Stimulated activated CD4-positive, alpha-beta T cell treated with anti-CD3 and anti-CD28 coated beads, Interleukin-2, amount 100 ng/mL, for 24 hours (primary cell): ENCODE data around the gene SUN2.

Experiments used
- DNase-seq, 2 donors: peaks; one replicate each; pipeline ENCODE4 v3.0.0-alpha.2; 2020

The SUN2 gene

DNA sequence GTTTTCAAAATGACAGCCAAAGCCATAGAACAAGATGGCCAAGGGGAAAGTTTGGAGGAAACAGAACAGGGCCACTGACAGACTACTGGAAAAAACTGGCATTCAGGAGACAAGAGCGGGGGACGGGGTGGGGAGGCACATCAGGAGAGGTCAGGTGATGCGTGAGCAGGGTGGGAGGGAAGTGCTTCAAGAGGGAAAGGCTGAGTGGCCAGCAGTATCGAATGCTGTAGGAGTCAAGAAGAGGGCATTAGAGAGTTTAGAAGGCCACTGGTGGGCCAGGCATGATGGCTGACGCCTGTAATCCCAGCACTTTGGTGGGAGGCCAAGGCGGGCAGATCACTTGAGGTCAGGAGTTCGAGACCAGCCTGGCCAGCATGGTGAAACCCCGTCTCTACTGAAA, 41.9 kb downstream of the SUN2 start:
- no peak for DNase-seq

DNA sequence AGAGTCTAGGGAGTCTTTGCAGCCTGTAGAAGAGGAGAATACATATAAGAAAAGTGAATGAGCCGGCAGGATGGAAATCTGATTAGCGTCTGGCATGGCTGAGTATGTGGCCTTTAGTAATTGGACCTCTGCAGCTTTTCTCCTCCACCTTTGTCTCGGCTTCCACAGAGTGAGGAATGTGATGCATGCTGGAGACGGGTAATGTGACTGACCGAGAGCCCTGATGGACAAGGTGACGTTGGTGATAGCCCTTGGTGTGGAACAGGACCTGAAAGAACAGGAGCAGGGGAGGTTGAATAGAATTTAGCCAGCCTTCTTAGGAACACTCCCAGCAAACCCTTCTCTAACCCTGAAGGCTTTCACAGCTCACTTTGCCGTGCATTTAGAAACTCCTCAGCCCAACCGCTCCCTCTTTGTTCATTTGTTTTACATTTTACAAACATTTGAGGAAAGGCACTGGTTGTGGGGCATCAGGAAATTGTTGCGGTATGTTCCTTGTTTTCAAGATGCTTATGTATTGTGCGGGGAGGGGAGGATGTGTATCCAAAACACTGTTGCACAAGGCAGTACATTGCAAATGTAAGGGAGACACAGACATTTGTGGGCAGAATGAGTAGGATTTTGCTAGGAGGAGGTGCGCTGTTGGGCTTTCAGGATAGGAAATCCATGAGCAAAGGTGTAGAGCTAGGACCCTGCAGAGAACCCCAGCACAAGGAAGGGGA, 43.2 kb downstream of the SUN2 start:
- DNase-seq: no peak

DNA sequence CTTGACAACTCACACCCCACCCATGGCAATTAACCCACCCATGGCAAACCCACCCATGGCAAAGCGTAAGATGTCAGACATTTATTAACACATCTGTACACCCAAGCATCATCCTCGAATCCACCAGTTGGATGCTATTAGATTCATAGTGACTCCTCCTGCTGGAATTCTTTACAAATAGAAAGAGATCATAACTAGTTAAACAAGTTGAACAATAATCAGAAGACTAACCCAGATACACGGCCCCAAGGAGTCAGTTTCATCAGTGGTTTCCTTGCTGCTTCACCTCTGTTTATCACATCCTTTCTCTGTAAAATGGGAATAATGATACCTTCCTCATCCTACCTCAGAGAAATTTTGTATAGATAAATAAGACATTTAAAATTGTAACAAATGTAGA, 44.9 kb downstream of the SUN2 start:
- no peak for DNase-seq

DNA sequence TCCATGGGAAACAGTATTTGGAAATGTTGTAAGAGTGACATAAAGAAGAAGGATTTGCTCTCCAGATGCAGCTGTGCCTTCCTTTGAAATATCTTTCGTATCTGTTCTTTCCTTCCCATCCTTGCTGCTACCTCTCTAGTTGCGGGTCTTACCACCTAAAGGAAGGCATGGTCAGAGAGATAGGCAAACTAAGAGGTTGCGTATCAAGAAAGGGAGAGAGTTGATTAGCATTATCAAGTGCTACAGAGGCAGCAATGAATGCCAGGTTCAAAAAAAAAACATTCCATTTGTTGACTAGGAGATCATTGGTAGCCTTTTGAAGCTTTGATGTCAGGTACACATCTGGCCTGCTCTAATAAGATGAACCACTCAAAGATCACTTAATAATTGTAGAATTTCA, 45.4 kb downstream of the SUN2 start:
- no peak for DNase-seq

DNA sequence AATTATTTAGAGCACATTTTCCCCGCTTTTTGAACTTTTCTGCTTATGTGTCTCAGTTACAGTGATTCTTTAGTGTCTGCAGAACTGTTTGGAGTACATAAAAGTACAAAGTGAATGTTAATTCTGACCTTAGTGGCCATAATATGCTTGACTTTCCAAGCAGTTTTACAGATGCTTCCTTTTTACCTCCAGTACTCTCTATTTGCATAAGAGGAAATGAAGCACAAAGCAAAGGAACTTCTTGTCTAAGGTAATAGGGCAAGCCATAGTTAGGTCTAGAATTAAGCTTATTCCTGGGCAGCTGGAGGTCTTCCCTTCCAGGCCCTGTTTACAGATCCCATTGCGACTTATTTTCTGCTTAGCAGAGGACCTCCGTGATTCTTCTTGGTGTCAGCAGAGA, 46.5 kb downstream of the SUN2 start:
- DNase-seq: no peak

DNA sequence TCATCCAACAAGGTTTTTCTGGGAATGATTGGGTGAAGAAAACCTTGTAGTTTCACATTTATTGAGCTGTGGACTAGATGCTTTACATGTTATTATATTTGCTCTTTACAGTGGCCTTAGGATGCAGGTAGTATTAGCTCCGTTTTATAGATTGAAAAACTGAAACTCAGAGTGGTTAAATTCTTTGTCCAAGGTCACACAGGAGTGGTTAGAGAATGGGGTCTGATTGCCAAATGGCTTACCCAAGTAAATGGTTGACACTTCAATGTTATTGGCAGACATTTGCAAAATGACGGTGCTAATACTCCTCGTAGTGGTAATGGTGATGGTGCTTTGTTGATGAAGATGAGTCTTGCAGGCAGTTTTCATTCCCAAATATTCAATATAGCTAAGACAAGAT, 47.8 kb downstream of the SUN2 start:
- no peak for DNase-seq

DNA sequence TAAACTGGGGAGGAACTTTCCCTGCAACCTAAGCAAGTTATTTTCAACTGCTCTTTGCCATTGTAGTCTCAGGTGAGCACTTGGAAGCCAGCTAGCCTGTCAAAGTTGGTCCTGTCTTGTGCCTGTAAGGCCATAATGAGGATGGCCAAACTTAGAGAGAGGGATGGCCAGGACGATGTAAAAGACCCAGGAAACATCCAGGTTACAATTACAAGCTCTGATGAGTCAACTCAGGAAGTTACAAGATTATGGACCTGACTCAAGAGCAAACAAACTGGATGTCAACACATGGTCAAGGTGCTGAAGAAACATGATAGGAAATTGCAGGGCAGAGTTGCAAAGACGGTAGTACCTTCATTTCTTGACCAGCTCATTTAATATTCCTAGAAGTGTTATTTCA, 48.5 kb downstream of the SUN2 start:
- DNase-seq: no peak

DNA sequence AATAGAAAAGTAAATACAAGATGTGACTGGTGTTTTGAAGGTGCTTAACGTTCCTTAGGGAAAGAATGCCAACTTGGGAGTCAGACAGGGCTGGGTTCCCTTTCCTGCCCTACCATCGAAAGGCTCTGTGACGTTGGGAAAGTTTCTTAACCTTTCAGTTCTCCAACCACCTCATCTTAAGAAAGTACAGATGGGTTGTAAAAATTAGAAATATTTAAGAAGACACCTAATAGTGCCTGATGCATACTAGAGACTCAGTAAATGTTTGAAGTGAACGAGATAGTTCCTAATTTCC, 49.0 kb downstream of the SUN2 start:
- no peak for DNase-seq

DNA sequence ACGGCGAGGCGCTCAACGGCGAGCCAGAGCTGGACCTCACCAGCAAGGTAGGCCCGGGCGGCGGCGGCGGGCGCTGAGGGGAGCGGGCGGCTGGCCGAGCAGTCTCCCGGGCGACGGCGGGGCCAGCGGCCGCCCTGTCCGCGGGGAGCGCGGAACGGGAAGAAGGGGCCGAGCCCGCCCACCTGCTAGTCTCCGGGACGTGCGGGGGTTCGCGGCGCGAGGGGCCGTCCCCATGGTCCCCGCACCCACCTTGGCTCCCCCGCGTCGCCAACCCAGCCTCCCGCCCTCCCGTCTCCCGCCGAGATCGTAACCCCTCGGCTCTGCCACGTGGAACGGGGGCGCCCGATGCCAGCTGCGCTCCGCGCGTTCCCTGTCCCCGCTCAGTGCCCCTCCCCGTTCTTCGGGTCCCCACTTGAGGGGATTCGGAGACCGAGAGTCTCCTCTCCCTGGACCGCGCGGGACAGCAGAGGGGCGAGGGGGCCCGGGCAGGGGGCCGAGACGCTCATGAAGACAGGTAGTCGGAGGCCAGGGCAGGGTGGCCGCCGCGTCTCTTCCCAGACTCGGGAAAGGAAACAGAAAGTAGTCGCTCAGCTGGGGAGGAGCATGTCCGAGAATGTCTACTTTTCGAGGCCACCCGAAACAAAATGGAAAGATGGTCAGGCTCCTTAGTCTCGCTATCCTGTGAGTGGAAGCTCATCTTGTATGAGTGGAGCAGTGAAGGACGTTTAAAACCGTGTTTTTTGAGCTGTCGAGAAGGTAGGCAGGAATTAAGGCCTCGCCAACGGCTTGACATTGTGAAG, 49.5 kb downstream of the SUN2 start:
- DNase-seq: peak; percentile 40 to 51

DNA sequence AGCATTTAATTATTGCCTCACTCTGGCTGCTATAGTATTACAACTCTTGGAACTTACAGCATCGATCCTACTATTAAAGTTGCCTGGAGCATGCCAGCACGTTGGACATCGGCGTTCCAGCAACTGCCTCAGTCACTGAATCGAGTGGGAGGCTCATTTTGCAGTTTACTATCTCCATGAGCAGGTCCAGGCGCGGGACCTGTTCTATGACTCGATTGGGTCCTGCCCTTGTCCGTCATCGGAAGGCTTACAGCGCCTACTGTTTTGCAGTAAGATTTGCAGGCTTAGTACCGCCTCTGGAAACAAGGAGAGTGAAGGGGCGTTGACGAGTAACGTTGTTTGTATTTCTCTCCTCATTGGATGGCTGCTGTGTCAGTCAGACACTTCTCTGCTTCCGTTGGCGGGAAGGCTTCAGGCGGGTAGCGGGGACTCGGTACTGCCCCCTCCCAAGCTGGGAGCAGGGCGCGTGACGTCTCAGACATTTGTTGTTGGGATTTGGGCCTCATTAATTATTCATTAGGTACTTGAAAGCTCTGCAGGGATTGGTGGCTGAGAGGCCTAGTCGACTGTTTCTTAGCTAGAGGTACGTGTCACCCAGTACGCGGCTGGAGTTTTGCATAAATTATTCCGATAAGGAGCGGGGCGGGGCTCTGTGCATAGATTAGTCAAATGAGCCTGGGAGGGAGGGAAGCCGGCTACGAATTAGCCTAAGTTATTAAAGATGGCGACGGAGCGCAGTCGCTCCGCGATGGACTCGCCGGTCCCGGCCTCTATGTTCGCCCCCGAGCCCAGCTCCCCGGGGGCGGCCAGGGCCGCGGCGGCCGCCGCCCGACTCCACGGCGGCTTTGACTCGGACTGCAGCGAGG, 50.3 kb downstream of the SUN2 start, which contains the start of gene GTPBP1:
TSS of gene GTPBP1 (plus strand) at position 710 of the 866 bp plus-strand sequence. CDS start at position 722, 12 bp downstream.
- peak; percentile 93 to 96 for DNase-seq

DNA sequence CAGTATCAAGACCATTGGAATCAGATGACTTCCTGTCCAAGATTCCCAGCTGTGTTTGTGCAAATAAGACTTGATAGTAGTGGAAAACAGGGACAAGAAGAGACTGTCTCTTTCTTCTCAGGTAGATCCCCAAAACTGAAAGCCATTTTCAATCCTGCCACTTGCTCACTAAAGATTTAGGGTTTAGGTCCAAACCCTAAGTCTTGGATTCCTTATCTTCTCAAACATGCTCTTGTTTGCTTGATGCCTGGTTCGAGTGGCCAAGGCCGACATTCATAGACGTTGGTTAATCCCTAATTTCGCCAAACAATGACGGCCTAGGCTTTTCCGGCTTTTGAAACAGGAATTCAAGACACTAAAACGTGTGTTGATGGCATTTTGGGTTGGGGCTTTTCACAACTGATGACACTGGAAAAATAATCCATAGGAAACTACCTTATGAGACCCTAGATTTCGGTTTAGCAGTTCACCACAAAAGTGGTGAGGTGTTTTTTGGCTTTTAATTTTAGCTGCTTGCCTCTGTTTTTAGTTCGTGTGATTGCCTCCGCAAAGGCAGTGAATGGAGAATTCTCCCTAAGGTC, 51.1 kb downstream of the SUN2 start:
- DNase-seq: no peak

DNA sequence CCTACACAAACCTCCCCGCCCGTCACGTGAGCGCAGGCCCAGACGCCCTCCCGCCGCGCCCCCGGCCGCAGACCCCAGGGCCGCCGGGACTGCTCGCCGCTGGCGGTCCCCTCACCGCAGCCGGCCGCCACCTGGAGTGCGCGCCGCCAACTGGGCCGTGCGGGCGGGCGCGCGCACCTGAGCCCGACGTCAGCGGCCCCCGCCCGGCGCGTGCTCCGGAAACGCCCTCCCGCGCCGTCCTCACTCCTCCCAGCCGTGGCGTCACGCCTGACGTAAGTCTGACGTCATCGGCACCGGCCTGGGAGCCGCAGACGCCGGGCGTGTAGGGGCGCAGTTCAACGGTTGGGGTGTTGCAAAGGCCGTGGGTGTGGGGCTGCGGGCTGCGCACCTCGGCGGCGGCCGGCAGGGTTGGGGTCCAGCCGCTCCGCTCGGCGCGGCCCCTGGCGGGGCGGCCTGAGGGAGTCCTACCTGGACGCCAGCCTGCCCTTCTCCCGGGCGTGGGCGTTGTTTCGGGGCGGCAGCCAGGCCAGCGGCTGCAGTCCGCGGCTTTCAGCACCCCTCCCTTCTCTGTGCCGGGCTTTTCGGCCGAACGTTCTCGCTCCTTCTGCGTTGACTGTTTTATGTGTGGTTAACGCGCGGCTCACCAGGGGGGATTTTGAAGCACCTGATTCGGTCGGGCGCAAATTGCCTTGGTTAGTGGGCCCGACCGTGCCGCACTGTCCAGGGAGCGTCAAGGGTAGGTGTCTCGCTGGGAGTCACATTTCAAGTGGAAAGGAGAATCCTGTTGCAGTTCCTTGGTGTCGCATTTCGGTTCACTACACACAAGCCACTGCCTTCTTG, 54.8 kb downstream of the SUN2 start, which contains the start of gene JOSD1:
TSS of gene JOSD1 (minus strand) at position 155 of the 840 bp plus-strand sequence. CDS start 956 bp downstream, outside the sequence.
- peak; percentile 97 to 99 for DNase-seq

DNA sequence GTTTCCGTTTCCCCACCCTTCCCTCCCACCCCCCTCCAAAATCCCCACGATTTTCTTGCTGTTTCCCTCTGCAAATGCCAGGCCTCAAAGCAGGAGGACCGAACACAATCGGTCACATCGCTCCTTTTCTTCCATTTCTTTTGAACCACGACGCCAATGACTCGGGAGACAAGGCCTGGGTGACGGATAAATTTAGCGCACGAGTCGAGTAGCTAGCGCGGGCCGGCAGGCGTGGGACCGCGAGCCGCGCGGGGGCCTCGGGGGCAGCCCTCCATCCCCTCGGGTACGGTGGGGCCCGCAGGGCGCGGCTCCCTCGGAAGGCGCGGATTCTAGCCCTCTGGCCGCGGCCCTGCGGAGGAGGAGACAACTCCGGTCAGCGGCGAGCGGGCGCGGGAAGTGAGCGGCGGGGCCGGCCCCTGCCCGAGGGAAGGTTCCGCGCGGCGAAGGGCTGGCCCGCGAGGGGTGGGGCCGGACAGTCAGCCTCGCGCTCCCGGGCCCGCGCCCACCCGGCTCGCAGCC, 55.5 kb downstream of the SUN2 start:
- no peak for DNase-seq

DNA sequence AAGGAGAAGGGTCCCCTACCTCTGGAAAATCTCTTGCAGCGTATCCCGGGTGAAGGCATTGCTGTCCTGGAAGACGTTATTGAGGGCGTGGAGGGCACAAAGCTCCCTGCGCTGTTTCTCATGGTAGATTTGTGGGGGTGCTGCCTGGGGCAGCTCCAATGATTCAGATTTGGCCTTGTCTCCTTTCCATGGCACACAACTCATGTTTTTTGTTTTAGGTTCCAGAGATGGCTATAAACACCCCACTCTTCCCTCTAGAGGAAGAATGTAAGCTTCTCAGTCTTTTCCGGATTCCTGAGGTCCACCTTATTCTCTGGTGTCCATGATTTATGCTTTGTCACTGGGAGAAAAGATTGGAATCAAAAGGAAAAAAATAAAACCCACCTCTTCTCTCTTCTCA, 56.0 kb downstream of the SUN2 start:
- no peak for DNase-seq

DNA sequence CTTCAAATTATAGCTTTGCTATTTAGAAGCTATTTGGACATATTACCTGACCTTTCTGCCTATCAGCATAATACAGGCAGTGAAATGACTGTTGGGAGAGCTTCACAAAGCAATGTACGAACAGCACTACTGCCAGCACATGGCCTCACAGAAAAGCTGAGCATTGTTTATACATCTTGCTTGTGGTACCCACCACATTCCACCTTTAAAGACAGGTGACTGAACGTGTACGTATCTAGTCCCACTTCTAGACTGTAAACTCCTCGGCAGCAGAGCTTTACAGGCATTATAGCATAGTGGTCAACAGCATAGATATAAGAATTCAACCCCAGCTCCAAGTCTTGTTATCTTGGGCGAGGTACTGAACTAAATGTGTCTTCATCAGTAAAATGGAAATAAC, 56.7 kb downstream of the SUN2 start:
- no peak for DNase-seq

DNA sequence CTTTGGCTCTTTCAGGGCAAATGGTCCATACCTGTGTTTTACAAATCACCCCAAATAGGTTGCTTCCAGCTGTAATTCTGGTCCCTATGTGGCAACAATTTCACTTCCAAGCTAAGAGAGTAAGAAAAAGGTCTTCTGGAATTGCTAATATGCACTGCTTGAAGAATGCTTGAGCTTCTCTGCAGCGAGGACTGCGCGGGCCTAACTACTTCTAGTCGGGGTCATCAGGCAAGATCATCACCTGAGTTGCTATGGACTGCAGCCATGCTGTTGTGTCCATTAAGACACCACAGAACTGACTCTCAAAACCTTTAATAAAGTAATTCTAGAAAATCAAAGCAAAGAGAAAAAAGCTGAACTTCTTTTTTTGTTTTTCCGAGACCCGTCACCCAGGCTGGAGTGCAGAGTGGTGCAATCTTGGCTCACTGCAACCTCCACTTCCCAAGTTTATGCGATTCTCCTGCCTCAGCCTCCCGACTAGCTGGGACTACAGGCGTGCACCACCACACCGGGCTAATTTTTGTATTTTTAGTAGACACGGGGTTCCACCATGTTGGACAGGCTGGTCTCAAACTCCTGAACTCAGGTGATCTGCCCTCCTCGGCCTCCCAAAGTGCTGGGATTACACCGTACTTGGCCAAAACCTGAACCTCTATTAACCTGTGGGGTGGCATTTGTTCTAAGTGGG, 57.2 kb downstream of the SUN2 start:
- no peak for DNase-seq

DNA sequence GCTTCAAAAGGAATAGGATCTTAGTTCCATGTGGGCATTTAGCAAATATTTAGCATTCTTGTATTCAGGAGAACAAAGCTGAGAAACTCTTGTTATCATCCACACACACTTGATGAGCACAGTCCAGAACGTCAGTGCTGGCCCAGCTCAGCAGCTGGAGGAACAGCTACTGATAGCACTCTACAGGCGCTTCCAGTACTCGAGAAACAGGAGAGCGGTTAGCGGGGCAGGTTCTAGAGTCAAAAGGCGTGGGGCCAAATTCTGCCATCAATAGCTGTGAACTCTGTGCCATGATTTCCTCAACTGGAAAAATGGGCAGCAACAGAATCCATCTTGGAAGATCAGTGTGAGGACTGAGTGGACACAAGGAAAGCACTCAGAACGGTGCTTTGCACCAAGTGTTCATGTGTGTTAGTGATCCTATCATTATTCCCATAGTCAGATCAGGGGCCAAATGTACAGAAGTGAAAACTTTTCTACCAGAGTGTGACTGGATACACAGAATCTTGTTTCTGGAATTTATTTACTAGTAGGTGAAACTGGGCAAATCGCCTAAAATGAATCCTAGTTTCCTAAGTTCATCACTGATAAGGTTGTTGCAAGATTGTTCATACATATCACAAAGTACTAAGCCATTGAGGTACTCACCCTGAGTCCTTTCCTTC, 58.2 kb downstream of the SUN2 start:
- no peak for DNase-seq

DNA sequence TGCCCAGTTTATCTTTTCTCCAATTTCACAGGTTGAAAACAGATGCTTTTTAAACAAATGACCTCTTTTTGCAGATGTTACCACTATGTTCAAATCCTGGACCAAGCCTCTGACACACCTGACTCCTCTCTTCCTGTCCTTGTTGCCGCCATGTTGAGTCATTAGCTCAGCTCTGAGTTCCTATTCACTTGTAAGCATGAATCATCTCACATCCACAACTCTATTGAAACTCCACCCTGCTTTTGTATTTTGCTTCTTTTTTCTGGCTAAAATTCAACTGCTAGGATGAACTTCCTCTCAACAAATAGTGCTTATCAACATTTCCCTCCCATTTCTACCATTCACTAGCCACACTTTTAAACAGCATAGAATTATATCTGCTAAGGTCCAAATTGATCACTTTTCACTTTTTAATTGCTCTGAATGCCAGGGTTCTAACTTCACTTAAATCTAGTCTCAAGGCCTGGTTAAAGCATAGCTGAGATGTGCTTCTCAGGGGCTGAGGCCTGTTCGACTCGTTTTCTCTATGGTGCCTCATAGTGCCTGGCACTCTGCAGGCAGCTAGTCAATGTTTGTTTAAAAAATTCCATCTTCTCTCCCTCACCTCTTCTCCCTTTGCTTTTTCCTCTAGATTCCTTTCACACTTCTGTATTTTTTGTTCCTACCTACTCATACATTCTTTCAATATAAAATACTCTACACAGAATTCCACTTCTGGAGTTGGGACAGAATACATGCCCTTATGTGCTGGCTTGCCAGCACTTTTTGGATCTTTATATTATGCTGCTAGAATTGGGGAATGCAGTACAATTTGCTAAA, 59.0 kb downstream of the SUN2 start:
- DNase-seq: peak; percentile 33 to 56

DNA sequence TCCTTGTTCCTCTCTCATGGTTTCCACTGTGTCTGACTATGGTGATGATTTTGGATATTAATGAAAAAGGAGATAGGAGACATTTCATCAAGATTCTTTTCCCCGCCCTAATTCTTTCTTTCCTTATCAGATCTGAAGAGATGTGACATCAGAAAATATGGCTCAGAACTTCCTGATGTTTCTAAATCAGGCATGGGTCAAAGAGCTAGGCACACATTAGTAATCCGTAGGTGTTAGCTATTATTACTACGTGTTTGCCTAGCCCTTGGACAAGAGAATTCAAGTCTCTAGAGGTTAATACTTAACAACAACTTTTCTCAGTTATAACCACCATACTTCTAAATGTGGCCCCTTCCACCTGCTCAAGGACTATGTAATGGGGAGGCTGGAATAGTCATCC, 60.9 kb downstream of the SUN2 start:
- DNase-seq: no peak

DNA sequence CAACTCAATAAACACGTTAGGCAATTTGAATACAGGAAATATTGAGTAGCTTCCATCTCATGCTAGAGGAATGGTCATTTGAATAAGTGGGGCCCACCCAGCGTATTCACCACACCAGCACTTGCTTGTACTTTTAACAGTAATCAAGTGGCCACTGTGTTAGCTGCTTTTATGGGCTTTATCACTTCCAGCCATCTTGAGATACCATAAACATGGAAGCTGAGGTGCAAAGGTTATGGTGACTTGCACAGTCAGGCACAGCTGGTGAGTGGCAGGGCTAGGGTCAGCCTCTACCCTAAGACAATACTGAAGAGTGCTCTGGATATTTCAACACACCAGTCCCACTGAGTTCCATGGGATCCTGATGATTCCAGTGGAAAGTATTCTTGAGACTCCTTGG, 61.7 kb downstream of the SUN2 start:
- DNase-seq: no peak
